ENCODE results near the gene OSBPL6.

Gene OSBPL6

DNA sequence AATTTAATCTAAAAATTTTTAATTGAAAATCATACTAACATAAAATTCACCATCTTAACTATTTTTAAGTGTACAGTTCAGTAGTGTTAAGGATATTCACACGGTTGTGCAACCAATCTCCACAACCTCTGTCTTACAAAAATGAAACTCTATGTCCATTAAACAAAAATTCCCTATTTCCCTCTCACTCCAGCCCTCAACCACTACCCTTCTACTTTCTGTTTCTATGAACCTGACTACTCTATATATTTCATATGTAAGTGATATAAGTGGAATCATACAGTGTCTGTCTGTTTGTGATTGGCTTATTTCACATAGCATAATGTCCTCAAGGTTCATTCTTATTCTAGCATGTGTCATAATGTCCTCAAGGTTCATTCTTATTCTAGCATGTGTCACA, 34.3 kb upstream of the OSBPL6 start:
- Histone ChIP-seq H4K20me1 (ENCODE audit: control insufficient read depth, insufficient read depth, low read depth, low read length) (no peaks in the 10 kb centered on the region), H3K9me3 (ENCODE audit: control insufficient read depth, insufficient read depth, low read length) (no peaks in the 10 kb centered on the region), H3K9me2 (replicated peaks; ENCODE audit: control insufficient read depth, low read length) (no peaks in the 10 kb centered on the region), H3K4me3 (ENCODE audit: low read length) (no peak overlapping the region), H3F3A (ENCODE audit: control insufficient read depth, insufficient read depth) (no peaks in the 10 kb centered on the region), H3K27me3 (ENCODE audit: control insufficient read depth, low read length) (peaks cover 3% of the 10 kb centered on the region; the same call in 1 of the 2 replicates), H3K36me3 (ENCODE audit: control insufficient read depth, low read length) (no peaks in the 10 kb centered on the region), H3K4me1 (ENCODE audit: control insufficient read depth, low read length) (no peaks in the 10 kb centered on the region), H3K79me2 (ENCODE audit: control insufficient read depth, low read length) (no peaks in the 10 kb centered on the region), H3K4me2 (ENCODE audit: low read length) (no peak overlapping the region), H3K27ac (ENCODE audit: low read depth, low read length) (no peak overlapping the region)
- TF ChIP-seq, protein P1, sequence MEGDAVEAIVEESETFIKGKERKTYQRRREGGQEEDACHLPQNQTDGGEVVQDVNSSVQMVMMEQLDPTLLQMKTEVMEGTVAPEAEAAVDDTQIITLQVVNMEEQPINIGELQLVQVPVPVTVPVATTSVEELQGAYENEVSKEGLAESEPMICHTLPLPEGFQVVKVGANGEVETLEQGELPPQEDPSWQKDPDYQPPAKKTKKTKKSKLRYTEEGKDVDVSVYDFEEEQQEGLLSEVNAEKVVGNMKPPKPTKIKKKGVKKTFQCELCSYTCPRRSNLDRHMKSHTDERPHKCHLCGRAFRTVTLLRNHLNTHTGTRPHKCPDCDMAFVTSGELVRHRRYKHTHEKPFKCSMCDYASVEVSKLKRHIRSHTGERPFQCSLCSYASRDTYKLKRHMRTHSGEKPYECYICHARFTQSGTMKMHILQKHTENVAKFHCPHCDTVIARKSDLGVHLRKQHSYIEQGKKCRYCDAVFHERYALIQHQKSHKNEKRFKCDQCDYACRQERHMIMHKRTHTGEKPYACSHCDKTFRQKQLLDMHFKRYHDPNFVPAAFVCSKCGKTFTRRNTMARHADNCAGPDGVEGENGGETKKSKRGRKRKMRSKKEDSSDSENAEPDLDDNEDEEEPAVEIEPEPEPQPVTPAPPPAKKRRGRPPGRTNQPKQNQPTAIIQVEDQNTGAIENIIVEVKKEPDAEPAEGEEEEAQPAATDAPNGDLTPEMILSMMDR (IDR thresholded peaks at IDR 0.05; ENCODE audit: low read depth, low read length, poor library complexity, severe bottlenecking): no peak
- no peak for TF ChIP-seq EZH2phosphoT487 (IDR thresholded peaks at IDR 0.05; ENCODE audit: borderline replicate concordance, low read length)

DNA sequence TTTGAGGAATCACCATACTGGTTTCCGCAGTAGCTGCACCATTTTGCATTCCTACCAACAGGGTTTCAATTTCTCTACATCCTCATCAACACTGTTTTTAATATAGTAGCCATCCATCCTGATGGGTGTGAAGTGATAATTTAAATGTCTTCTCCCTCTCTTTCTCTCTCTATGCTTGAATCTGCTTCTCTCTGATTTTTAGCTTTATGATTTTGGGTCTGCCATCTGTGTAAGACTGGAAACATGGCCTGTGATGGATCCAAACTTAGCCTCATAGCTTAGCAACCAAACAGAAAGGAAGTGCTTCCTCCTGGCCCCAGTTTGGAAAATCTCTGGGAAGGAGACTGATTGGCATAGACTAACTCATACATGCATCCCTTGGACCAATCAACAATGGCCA, 33.7 kb upstream of the OSBPL6 start:
- TF ChIP-seq EZH2phosphoT487 (IDR thresholded peaks at IDR 0.05; ENCODE audit: borderline replicate concordance, low read length): no peak
- TF ChIP-seq, protein P1 (IDR thresholded peaks at IDR 0.05; ENCODE audit: low read depth, low read length, poor library complexity, severe bottlenecking): no peak
- Histone ChIP-seq H3K4me3 (ENCODE audit: low read length) (no peak overlapping the region), H3K4me1 (ENCODE audit: control insufficient read depth, low read length) (no peaks in the 10 kb centered on the region), H3F3A (ENCODE audit: control insufficient read depth, insufficient read depth) (no peaks in the 10 kb centered on the region), H3K4me2 (ENCODE audit: low read length) (no peak overlapping the region), H3K9me3 (ENCODE audit: control insufficient read depth, insufficient read depth, low read length) (no peaks in the 10 kb centered on the region), H3K27me3 (ENCODE audit: control insufficient read depth, low read length) (peaks cover 3% of the 10 kb centered on the region; the same call in 1 of the 2 replicates), H3K79me2 (ENCODE audit: control insufficient read depth, low read length) (no peaks in the 10 kb centered on the region), H3K9me2 (replicated peaks; ENCODE audit: control insufficient read depth, low read length) (no peaks in the 10 kb centered on the region), H3K27ac (ENCODE audit: low read depth, low read length) (no peak overlapping the region), H4K20me1 (ENCODE audit: control insufficient read depth, insufficient read depth, low read depth, low read length) (no peaks in the 10 kb centered on the region), H3K36me3 (ENCODE audit: control insufficient read depth, low read length) (no peaks in the 10 kb centered on the region)

DNA sequence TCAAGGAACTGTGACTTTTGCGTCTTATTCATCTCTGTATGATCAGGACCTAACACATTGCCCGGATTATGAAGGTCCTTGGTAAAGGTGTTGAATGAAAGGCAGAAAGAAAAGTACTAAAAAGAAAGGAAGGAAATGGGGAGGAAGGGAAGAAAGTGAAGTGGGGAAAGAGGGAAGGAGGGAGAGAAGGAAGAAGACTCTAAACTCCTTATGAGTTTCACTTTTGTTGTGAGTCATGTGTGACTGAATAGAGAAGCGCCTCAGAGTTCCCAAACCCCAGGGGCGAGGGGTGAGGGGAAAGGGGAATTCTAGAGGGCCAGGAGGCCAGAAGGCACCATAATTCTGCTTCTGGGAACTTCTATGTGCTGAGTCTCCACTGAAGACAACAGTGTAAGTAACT, 30.9 kb upstream of the OSBPL6 start:
- H3K4me3 ChIP-seq (ENCODE audit: low read length): no peak overlapping the region

More for the DNA sequence above, 30.9 kb upstream of the OSBPL6 start:
- Histone ChIP-seq H3K4me2 (ENCODE audit: low read length) (no peak overlapping the region), H3K9me3 (ENCODE audit: control insufficient read depth, insufficient read depth, low read length) (no peaks in the 10 kb centered on the region), H3K27me3 (ENCODE audit: control insufficient read depth, low read length) (peaks cover 3% of the 10 kb centered on the region; the same call in 1 of the 2 replicates), H3K27ac (ENCODE audit: low read depth, low read length) (no peak overlapping the region), H3K79me2 (ENCODE audit: control insufficient read depth, low read length) (no peaks in the 10 kb centered on the region), H3F3A (ENCODE audit: control insufficient read depth, insufficient read depth) (no peaks in the 10 kb centered on the region), H3K36me3 (ENCODE audit: control insufficient read depth, low read length) (no peaks in the 10 kb centered on the region), H3K4me1 (ENCODE audit: control insufficient read depth, low read length) (no peaks in the 10 kb centered on the region), H3K9me2 (replicated peaks; ENCODE audit: control insufficient read depth, low read length) (no peaks in the 10 kb centered on the region), H4K20me1 (ENCODE audit: control insufficient read depth, insufficient read depth, low read depth, low read length) (no peaks in the 10 kb centered on the region)
- TF ChIP-seq, protein P1 (IDR thresholded peaks at IDR 0.05; ENCODE audit: low read depth, low read length, poor library complexity, severe bottlenecking): no peak
- no peak for TF ChIP-seq EZH2phosphoT487 (IDR thresholded peaks at IDR 0.05; ENCODE audit: borderline replicate concordance, low read length)
